Measurements from ENCODE around the gene CDKN1A. TPM values are rescaled to one million over a fixed set of nuclear protein-coding genes. Genes with fewer than 3 reads are reported as not detected.
A peak's percentile ranks its signal among the peaks of the same experiment; 100 is the strongest.

Gene CDKN1A
- total RNA-seq, 6 experiments from 2014 or later = 496 to 872 (median 617) TPM

DNA sequence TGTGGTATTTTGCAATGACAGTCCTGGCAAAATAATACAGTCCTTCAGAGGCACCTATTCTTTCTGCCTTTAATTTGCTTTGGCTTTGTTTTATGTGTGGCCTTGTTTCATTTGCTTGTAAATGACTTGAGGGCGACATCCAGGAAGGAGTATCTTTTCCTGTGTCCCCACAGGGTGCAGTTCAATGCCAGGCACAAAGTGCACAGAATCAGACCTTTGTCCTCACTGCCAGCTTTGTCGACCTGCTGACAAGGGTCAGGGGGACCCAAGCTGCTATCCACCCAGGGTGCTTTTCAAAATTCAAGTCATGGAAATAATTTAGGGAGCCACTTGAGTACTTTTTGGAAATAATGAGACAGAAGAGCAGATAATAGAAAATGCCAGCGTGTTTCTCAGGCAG is 37.0 kb upstream of the CDKN1A start:
- no peaks in the 10 kb centered on the region for H3K36me3 Mint-ChIP-seq (ENCODE audit: low read depth)

DNA sequence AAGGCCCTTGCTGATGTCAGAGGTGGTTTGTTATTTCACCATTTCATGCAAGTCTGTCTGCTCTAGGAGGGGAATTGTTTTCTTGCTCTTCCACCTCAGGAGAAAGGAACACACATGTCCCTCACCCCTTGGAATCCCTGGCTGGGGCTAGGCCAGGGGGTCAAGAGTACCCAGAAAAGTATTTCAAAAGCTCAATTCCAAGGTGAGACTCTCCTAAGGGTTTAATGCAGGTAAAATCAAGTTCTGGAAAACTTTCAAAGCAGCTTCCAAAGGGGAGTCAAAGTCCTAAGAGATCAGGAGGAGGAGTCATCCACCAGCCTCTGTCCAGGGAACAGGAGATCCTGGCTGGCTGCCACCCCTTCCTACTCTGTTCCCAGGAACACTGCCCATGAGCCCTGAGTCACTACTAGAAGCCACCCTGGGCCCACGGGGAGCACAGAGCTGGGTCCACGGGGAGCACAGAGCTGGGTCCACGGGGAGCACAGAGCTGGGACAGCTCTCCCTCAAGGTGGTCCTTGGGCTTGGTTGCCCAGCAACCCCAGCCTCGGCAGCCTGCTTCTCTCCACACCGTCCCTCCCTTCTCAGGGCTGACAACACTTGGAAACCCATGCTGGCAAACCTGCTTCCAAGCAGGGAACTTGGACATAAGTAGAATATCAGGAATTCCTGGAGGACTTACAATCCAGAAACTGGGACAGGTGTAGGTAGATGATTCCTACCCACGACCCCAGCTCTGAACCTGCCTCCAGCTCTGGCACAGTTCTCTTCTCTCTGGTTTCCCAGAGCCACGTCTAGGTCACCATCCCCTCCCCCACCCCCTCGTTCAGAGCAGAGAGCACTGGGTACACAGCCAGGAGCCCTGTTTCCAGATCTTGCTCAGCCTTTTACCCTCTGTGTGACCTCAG is 35.3 kb upstream of the CDKN1A start:
- H3K27ac Mint-ChIP-seq = peak overlapping the region; percentile 71
- H3K27me3 Mint-ChIP-seq (ENCODE audit: insufficient read depth) = no peaks in the 10 kb centered on the region; the same call in 1 of the 2 replicates
- DNase-seq = peak; percentile 84
- H3K9me3 Mint-ChIP-seq = no peaks in the 10 kb centered on the region
- no peaks in the 10 kb centered on the region for H3K36me3 Mint-ChIP-seq (ENCODE audit: low read depth)
- TF ChIP-seq, protein P1, sequence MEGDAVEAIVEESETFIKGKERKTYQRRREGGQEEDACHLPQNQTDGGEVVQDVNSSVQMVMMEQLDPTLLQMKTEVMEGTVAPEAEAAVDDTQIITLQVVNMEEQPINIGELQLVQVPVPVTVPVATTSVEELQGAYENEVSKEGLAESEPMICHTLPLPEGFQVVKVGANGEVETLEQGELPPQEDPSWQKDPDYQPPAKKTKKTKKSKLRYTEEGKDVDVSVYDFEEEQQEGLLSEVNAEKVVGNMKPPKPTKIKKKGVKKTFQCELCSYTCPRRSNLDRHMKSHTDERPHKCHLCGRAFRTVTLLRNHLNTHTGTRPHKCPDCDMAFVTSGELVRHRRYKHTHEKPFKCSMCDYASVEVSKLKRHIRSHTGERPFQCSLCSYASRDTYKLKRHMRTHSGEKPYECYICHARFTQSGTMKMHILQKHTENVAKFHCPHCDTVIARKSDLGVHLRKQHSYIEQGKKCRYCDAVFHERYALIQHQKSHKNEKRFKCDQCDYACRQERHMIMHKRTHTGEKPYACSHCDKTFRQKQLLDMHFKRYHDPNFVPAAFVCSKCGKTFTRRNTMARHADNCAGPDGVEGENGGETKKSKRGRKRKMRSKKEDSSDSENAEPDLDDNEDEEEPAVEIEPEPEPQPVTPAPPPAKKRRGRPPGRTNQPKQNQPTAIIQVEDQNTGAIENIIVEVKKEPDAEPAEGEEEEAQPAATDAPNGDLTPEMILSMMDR (IDR thresholded peaks at IDR 0.05) = no peak
- H3K4me1 Mint-ChIP-seq (ENCODE audit: low read depth) = peaks cover 32% of the 10 kb centered on the region
- no peak overlapping the region; the same call in 1 of the 2 replicates for H3K4me3 Mint-ChIP-seq

More for the DNA sequence above, 37.0 kb upstream of the CDKN1A start:
- H3K27ac Mint-ChIP-seq = no peak overlapping the region
- peaks cover 32% of the 10 kb centered on the region for H3K4me1 Mint-ChIP-seq (ENCODE audit: low read depth)
- H3K4me3 Mint-ChIP-seq = no peak overlapping the region
- no peaks in the 10 kb centered on the region for H3K9me3 Mint-ChIP-seq
- H3K27me3 Mint-ChIP-seq (ENCODE audit: insufficient read depth) = no peaks in the 10 kb centered on the region; the same call in 1 of the 2 replicates
- TF ChIP-seq, protein P1 (IDR thresholded peaks at IDR 0.05) = no peak
- no peak for DNase-seq

DNA sequence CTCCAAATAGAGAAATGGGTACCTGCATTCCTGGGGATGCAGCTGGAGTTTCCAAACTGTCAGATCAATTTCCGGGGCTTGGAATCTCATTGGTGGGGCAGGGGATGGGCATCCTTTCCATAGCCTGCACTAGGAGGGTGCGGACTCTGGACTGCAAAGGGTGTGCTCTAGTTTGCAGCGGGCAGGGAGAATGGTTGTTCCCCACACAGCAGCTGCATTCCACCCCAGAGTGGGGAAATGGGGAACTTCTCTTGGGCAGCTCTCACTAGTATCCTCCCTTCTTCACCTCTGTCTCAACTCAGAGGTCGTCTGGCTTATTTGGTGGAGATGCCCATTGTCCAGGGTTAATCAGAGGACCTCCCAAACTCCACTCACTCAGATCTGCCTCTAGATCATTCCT is 34.5 kb upstream of the CDKN1A start:
- H3K36me3 Mint-ChIP-seq (ENCODE audit: low read depth) = no peaks in the 10 kb centered on the region

DNA sequence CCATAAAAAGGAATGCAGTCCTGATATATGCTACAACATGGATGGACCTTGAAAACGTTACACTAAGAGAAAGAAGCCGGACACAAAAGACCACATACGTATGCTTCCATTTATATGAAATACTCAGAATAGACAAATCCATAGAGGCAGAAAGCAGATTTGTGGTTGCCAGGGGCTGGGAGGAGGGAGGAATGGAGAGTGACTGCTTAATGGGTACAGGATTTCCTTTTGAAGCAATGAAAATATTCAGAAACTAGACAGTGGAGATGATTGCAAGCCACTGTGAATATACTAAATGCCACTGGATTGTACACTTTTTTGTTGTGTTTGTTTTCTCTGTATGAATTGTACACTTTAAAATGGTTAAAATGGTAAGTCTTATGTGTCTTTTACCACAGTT is 29.4 kb upstream of the CDKN1A start:
- H3K27ac Mint-ChIP-seq = no peak overlapping the region
- no peak overlapping the region for H3K4me3 Mint-ChIP-seq
- peaks cover 2% of the 10 kb centered on the region for H3K27me3 Mint-ChIP-seq (ENCODE audit: insufficient read depth)
- DNase-seq = no peak
- no peaks in the 10 kb centered on the region for H3K9me3 Mint-ChIP-seq
- TF ChIP-seq, protein P1 (IDR thresholded peaks at IDR 0.05) = no peak
- peaks cover 32% of the 10 kb centered on the region for H3K4me1 Mint-ChIP-seq (ENCODE audit: low read depth)
- H3K36me3 Mint-ChIP-seq (ENCODE audit: low read depth) = no peaks in the 10 kb centered on the region

More for the DNA sequence above, 34.5 kb upstream of the CDKN1A start:
- no peak for DNase-seq
- Mint-ChIP-seq H3K4me1 (ENCODE audit: low read depth) (peaks cover 34% of the 10 kb centered on the region), H3K27ac (peak overlapping the region; percentile 71; the same call in 1 of the 2 replicates), H3K9me3 (no peaks in the 10 kb centered on the region), H3K4me3 (no peak overlapping the region), H3K27me3 (ENCODE audit: insufficient read depth) (no peaks in the 10 kb centered on the region; the same call in 1 of the 2 replicates)
- TF ChIP-seq, protein P1 (IDR thresholded peaks at IDR 0.05) = no peak

DNA sequence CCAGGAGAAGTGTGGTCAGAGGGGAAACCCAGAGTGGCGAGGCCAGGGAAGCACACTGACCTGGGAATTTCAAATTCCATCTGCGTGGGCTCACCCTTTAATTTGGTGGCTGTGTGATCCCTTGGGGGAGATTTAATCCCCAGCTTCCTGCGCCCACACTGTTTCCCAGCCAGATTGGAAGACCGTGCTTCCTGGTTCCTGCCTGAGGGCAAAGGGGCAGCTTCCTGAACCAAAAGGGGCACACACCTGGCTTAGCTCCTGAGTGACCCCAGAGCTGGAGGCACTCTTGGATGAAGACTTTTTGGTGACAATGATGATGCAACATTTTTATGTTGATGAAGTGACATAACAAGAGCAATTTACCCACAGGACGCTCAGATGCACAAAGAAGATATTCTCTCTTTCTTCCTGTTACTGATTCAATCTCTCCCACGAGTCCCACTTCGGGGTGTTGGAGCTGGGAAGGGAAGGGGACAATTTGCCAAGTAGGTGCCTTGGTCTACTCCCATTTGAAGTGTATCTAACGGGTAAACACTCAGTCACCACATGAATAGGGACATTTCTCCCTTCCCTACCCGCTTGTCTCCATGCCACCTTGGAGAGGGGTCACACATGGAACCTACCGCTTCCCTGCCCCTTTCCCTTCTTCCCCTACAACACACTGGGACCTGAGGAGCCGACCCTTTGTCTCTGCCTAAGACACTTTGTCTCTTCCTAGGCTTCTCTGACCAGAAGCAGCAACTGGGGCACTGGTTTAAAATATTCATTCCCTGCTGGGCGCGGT is 28.6 kb upstream of the CDKN1A start:
- H3K4me3 Mint-ChIP-seq = no peak overlapping the region; the same call in 1 of the 2 replicates
- H3K27ac Mint-ChIP-seq = peak overlapping the region; percentile 21; the same call in 1 of the 2 replicates
- H3K4me1 Mint-ChIP-seq (ENCODE audit: low read depth) = peaks cover 24% of the 10 kb centered on the region
- peaks cover 2% of the 10 kb centered on the region for H3K27me3 Mint-ChIP-seq (ENCODE audit: insufficient read depth)
- H3K9me3 Mint-ChIP-seq = no peaks in the 10 kb centered on the region
- TF ChIP-seq, protein P1 (IDR thresholded peaks at IDR 0.05) = no peak
- no peaks in the 10 kb centered on the region for H3K36me3 Mint-ChIP-seq (ENCODE audit: low read depth)
- no peak for DNase-seq

Measured in HFFc6 (cell line).